ENCODE results near the gene BCAS4. TPM values are rescaled to one million over a fixed set of nuclear protein-coding genes. Genes with fewer than 3 reads are reported as not detected.
"Not testable (repeated sequence)": the region's sequence is repeated elsewhere in the genome, so short reads cannot be mapped to it uniquely, and the experiment has no call there.

Gene BCAS4
- total RNA-seq, 1 experiment from 2014 or later, result 25.8 TPM

- Mint-ChIP-seq H3K27ac (no peak overlapping the region), H3K27me3 (ENCODE audit: low read depth) (no peaks in the 10 kb centered on the region), H3K36me3 (no peaks in the 10 kb centered on the region), H3K4me1 (peaks cover 32% of the 10 kb centered on the region), H3K4me3 (no peak overlapping the region), H3K9me3 (no peaks in the 10 kb centered on the region)
- TF ChIP-seq ZNF219 (CRISPR knock-in tag; IDR thresholded peaks at IDR 0.05; ENCODE audit: borderline replicate concordance), result no peak
- no peak for TF ChIP-seq MAX (CRISPR knock-in tag; IDR thresholded peaks at IDR 0.05)
- no peak for TF ChIP-seq ZNF281 (CRISPR knock-in tag; IDR thresholded peaks at IDR 0.05)
- no peak for TF ChIP-seq ZNF423 (CRISPR knock-in tag; IDR thresholded peaks at IDR 0.05)
- TF ChIP-seq ATF2 (CRISPR knock-in tag; IDR thresholded peaks at IDR 0.05; ENCODE audit: borderline replicate concordance, low read depth), result no peak
- no peak for TF ChIP-seq ESRRA (CRISPR knock-in tag; IDR thresholded peaks at IDR 0.05; ENCODE audit: borderline replicate concordance)
- no peak for TF ChIP-seq OVOL2 (CRISPR knock-in tag; IDR thresholded peaks at IDR 0.05; ENCODE audit: borderline replicate concordance)
- TF ChIP-seq NR3C1 (CRISPR knock-in tag; conservative IDR thresholded peaks at IDR 0.05; ENCODE audit: low read depth), result no peak
- TF ChIP-seq USF1 (CRISPR knock-in tag; IDR thresholded peaks at IDR 0.05), result no peak
- TF ChIP-seq JAZF1 (CRISPR knock-in tag; IDR thresholded peaks at IDR 0.05), result no peak
- no peak for TF ChIP-seq ATF1 (CRISPR knock-in tag; IDR thresholded peaks at IDR 0.05)
- TF ChIP-seq RELA (CRISPR knock-in tag; IDR thresholded peaks at IDR 0.05; ENCODE audit: borderline replicate concordance), result no peak
- TF ChIP-seq NR1H2 (CRISPR knock-in tag; IDR thresholded peaks at IDR 0.05), result no peak
- TF ChIP-seq ATF3 (CRISPR knock-in tag; conservative IDR thresholded peaks at IDR 0.05), result no peak
- TF ChIP-seq SMAD4 (CRISPR knock-in tag; IDR thresholded peaks at IDR 0.05), result no peak
- no peak for TF ChIP-seq CTCF (IDR thresholded peaks at IDR 0.05)
- TF ChIP-seq SOX15 (CRISPR knock-in tag; IDR thresholded peaks at IDR 0.05), result no peak
- no peak for TF ChIP-seq ZBTB21 (CRISPR knock-in tag; IDR thresholded peaks at IDR 0.05; ENCODE audit: borderline replicate concordance)
- CTCF ChIA-PET, result interaction anchor here (0.6 to 1.3 kb wide), 3 partner anchors 17 to 29 kb away, joined by 3 to 4 read pairs (median 3); no protein-coding TSS in a partner anchor
- DNase-seq (ENCODE audit: low spot score) (no peak), ATAC-seq (no peak)
- POLR2A ChIA-PET, result no interaction called here
These were observed 29.2 kb upstream of the BCAS4 start for GRCh38 chr20:50765674-50766073.

GRCh38 chr20:50766955-50767809, 27.7 kb upstream of the BCAS4 start:
- DNase-seq (ENCODE audit: low spot score); H3K27me3 Mint-ChIP-seq (ENCODE audit: low read depth); H3K36me3 Mint-ChIP-seq; POLR2A ChIA-PET; H3K9me3 Mint-ChIP-seq: not testable (repeated sequence)
- Mint-ChIP-seq H3K4me1 (peaks cover 26% of the 10 kb centered on the region), H3K27ac (peak overlapping the region; percentile 33), H3K4me3 (peak overlapping the region; percentile 41)
- peak; percentile 92 for ATAC-seq
- CTCF ChIA-PET, result interaction anchor here (0.5 to 2.8 kb wide), 5 partner anchors 21 to 127 kb away, joined by 3 to 14 read pairs (median 3); no protein-coding TSS in a partner anchor

- CTCF ChIA-PET, result interaction anchor here (1.1 to 2.8 kb wide), 3 partner anchors 20 to 129 kb away, joined by 3 to 14 read pairs (median 5); no protein-coding TSS in a partner anchor
- DNase-seq (ENCODE audit: low spot score); H3K36me3 Mint-ChIP-seq; H3K9me3 Mint-ChIP-seq; H3K27me3 Mint-ChIP-seq (ENCODE audit: low read depth); POLR2A ChIA-PET; H3K27ac Mint-ChIP-seq; H3K4me3 Mint-ChIP-seq: not testable (repeated sequence)
- H3K4me1 Mint-ChIP-seq, result peaks cover 25% of the 10 kb centered on the region
- peak; percentile 14 for ATAC-seq
These were observed 25.9 kb upstream of the BCAS4 start for GRCh38 chr20:50768991-50769390.

GRCh38 chr20:50769551-50770085, 25.2 kb upstream of the BCAS4 start:
- CTCF ChIA-PET, result interaction anchor here (1.7 kb wide), 1 partner anchor 129 kb away, joined by 8 read pairs; no protein-coding TSS in a partner anchor
- H3K27me3 Mint-ChIP-seq (ENCODE audit: low read depth); H3K36me3 Mint-ChIP-seq; ATAC-seq; H3K4me3 Mint-ChIP-seq; H3K9me3 Mint-ChIP-seq; POLR2A ChIA-PET; H3K27ac Mint-ChIP-seq; DNase-seq (ENCODE audit: low spot score): not testable (repeated sequence)
- H3K4me1 Mint-ChIP-seq, result peaks cover 19% of the 10 kb centered on the region
